K562 (cell line): ENCODE measurements around the gene SLAIN2. TPM values are rescaled to one million over a fixed set of nuclear protein-coding genes. Genes with fewer than 3 reads are reported as not detected.

Experiments used
- BDP1 ChIP-seq: IDR thresholded peaks from 3 replicates; pipeline ENCODE4 v1.6.1; 2011; ENCODE audit not compliant: insufficient read length, insufficient read depth
- CHD1 ChIP-seq: fragments of 200-600 bp; sonication (generic); IDR thresholded peaks from one replicate; pipeline ENCODE4 v1.6.1; 2012; ENCODE audit warnings: mild to moderate bottlenecking, moderate library complexity, low read length, inconsistent platforms
- CXXC5 ChIP-seq: fragments of 250-450 bp; sonication (Bioruptor Pico); IDR thresholded peaks from 2 replicates; pipeline ENCODE4 v1.8.0; 2022; ENCODE audit warnings: inconsistent platforms, mild to moderate bottlenecking, moderate library complexity
- DNMT1 ChIP-seq: fragments of 450-650 bp; IDR thresholded peaks from 2 replicates; pipeline ENCODE4 v1.6.1; 2016; ENCODE audit warnings: antibody characterized with exemption, mild to moderate bottlenecking
- HDAC1 ChIP-seq, 2 experiments: fragments of 450-650 bp; IDR thresholded peaks; 2 replicates each; pipeline ENCODE4 v1.6.1; 2016 to 2017; ENCODE audit warnings: inconsistent platforms in 1 of 2, mild to moderate bottlenecking in 1 of 2, moderate library complexity in 1 of 2
- SAP30 ChIP-seq: fragments of 200-600 bp; sonication (generic); IDR thresholded peaks from 2 replicates; pipeline ENCODE4 v1.6.1; 2012; ENCODE audit warnings: borderline replicate concordance, low read depth, mild to moderate bottlenecking, moderate library complexity, low read length, control low read depth, inconsistent platforms; ENCODE audit not compliant: insufficient read depth, poor library complexity, severe bottlenecking
- TCF7L2 ChIP-seq: fragments of 150-350 bp; IDR thresholded peaks from 2 replicates; pipeline ENCODE4 v1.6.1; 2016; ENCODE audit warnings: low read depth, mild to moderate bottlenecking, low read length, moderate library complexity
- ZC3H8 ChIP-seq: fragments of 450-650 bp; IDR thresholded peaks from 2 replicates; pipeline ENCODE4 v1.6.1; 2017
- ZFPM2 ChIP-seq: fragments of 250-450 bp; sonication (Bioruptor Pico); IDR thresholded peaks from 2 replicates; pipeline ENCODE4 v1.5.1; 2022; ENCODE audit warnings: mild to moderate bottlenecking
- ZFX ChIP-seq: sonication (generic); formaldehyde crosslinking; IDR thresholded peaks from 2 replicates; pipeline ENCODE4 v1.8.0; 2022; ENCODE audit warnings: mild to moderate bottlenecking, missing genetic modification reagents, moderate library complexity
- ZNF347 ChIP-seq: fragments of 450-650 bp; formaldehyde crosslinking; IDR thresholded peaks from 2 replicates; pipeline ENCODE4 v1.4.0; 2020; ENCODE audit warnings: low read depth, mild to moderate bottlenecking, moderate library complexity
- ZNF445 ChIP-seq: fragments of 250-450 bp; sonication (Bioruptor Pico); IDR thresholded peaks from 2 replicates; pipeline ENCODE4 v1.4.0; 2020; ENCODE audit warnings: low read depth, mild to moderate bottlenecking, moderate library complexity
- ZNF551 ChIP-seq: fragments of 250-450 bp; sonication (Bioruptor Pico); IDR thresholded peaks from 2 replicates; pipeline ENCODE4 v1.5.0; 2021; ENCODE audit warnings: mild to moderate bottlenecking, moderate library complexity
- ZNF561 ChIP-seq: fragments of 450-650 bp; formaldehyde crosslinking; conservative IDR thresholded peaks from 2 replicates; pipeline ENCODE4 v1.4.0; 2020; ENCODE audit warnings: mild to moderate bottlenecking, moderate library complexity
- ZNF707 ChIP-seq: fragments of 250-450 bp; sonication (Bioruptor Pico); conservative IDR thresholded peaks from 2 replicates; pipeline ENCODE4 v1.8.0; 2022; ENCODE audit warnings: inconsistent platforms, mild to moderate bottlenecking, moderate library complexity
- ZSCAN32 ChIP-seq: fragments of 450-650 bp; formaldehyde crosslinking; IDR thresholded peaks from 2 replicates; pipeline ENCODE4 v1.4.0; 2020; ENCODE audit warnings: mild to moderate bottlenecking, moderate library complexity
- polyA plus RNA-seq, 8 experiments: library from polyadenylated mRNA; depleted of rRNA in 4 of 8; stranded (reverse) in 5 of 8; unstranded in 3 of 8; fragments of >200 nt; fragmentation: Nextera tagmentation in 2 of 8; fragmentation: Illumina TruSeq in 1 of 8; extraction: Ambion mirVana in 2 of 8; extraction: Trizol in 1 of 8; gene quantifications; 2 replicates each; pipeline versions ENCODE4 v1.2.1 to v1.2.3, GENCODE V29; 2011 to 2014; ENCODE audit warnings: inconsistent platforms in 1 of 8, missing spikeins in 1 of 8
- total RNA-seq, 7 experiments: library from RNA; depleted of rRNA in 6 of 7; stranded (reverse); fragments of >200 nt in 6 of 7; fragmentation: Illumina TruSeq in 2 of 7; extraction: Trizol in 2 of 7; gene quantifications; 2 replicates each; pipeline versions ENCODE4 v1.2.1 to v1.2.3, GENCODE V29; 2011 to 2021; ENCODE audit warnings: low replicate concordance in 1 of 7
- TF ChIP-seq, protein P1 (sequence below): sonication (generic); formaldehyde crosslinking; IDR thresholded peaks from 2 replicates; pipeline ENCODE4 v1.8.0; 2022; ENCODE audit warnings: mild to moderate bottlenecking, low read depth, missing genetic modification reagents
- TF ChIP-seq, protein P2 (sequence below), 2 experiments: fragments of 450-650 bp in 1 of 2; sonication (generic) in 1 of 2; formaldehyde crosslinking in 1 of 2; IDR thresholded peaks; 2 replicates each; pipeline versions ENCODE4 v1.7.1 to v1.9.0; 2016 to 2022; ENCODE audit warnings: inconsistent platforms in 1 of 2, mild to moderate bottlenecking in 1 of 2, missing genetic modification reagents in 1 of 2

The SLAIN2 gene
- total and polyA plus RNA-seq, 9 of the 15 experiments (the other 6 are each of a cell fraction or from before 2014, with no cell fraction given) = 3.5 to 116 (median 35.0) TPM

DNA sequence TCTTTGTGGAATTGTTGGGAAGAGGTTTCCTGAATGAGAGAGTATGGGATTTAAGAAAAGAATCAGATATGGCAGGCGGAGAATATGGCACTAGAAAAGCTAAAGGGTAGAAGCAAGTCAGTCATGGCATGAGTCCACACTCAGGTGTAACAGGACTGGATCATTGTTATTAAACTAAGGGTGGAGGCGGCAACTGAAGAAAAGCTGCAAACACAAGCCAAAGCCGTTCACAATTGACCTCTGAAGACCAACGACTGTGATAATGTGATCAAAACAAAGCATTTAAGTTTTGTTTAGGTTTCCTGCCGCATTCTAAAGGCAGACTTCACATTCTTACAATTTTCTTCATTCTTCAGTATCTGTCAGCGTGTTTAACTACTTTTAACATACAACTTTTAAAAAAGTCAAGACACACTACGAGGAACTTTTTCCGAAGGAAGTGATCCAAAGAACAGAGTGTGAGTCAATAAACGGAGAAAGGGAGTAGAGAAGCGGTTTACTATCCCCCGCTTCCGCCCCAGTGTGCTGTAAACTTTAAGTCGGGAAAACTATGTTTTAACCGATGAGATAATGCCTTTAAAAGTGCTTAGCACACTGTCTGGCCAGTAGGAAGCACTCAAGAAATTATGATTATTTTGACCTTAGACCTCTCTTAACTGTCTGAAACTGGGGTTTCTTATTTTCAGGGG, 909 bp upstream of the SLAIN2 start (continued):
- TF ChIP-seq CHD1 (peak; percentile 48), HDAC1 (IDR thresholded peaks at IDR 0.05) (no peak), SAP30 (no peak), CXXC5 (no peak), ZNF445 (CRISPR knock-in tag) (no peak), ZNF347 (CRISPR knock-in tag) (no peak), ZNF551 (CRISPR knock-in tag) (no peak), ZNF707 (CRISPR knock-in tag) (no peak), BDP1 (no peak), ZSCAN32 (CRISPR knock-in tag) (no peak), ZNF561 (CRISPR knock-in tag) (no peak), TCF7L2 (no peak), DNMT1 (no peak), ZC3H8 (no peak), ZFX (CRISPR knock-in tag) (no peak), ZFPM2 (CRISPR knock-in tag) (no peak)
- TF ChIP-seq, protein P1, sequence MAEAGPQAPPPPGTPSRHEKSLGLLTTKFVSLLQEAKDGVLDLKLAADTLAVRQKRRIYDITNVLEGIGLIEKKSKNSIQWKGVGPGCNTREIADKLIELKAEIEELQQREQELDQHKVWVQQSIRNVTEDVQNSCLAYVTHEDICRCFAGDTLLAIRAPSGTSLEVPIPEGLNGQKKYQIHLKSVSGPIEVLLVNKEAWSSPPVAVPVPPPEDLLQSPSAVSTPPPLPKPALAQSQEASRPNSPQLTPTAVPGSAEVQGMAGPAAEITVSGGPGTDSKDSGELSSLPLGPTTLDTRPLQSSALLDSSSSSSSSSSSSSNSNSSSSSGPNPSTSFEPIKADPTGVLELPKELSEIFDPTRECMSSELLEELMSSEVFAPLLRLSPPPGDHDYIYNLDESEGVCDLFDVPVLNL (CRISPR knock-in tag) = no peak
- TF ChIP-seq, protein P2, sequence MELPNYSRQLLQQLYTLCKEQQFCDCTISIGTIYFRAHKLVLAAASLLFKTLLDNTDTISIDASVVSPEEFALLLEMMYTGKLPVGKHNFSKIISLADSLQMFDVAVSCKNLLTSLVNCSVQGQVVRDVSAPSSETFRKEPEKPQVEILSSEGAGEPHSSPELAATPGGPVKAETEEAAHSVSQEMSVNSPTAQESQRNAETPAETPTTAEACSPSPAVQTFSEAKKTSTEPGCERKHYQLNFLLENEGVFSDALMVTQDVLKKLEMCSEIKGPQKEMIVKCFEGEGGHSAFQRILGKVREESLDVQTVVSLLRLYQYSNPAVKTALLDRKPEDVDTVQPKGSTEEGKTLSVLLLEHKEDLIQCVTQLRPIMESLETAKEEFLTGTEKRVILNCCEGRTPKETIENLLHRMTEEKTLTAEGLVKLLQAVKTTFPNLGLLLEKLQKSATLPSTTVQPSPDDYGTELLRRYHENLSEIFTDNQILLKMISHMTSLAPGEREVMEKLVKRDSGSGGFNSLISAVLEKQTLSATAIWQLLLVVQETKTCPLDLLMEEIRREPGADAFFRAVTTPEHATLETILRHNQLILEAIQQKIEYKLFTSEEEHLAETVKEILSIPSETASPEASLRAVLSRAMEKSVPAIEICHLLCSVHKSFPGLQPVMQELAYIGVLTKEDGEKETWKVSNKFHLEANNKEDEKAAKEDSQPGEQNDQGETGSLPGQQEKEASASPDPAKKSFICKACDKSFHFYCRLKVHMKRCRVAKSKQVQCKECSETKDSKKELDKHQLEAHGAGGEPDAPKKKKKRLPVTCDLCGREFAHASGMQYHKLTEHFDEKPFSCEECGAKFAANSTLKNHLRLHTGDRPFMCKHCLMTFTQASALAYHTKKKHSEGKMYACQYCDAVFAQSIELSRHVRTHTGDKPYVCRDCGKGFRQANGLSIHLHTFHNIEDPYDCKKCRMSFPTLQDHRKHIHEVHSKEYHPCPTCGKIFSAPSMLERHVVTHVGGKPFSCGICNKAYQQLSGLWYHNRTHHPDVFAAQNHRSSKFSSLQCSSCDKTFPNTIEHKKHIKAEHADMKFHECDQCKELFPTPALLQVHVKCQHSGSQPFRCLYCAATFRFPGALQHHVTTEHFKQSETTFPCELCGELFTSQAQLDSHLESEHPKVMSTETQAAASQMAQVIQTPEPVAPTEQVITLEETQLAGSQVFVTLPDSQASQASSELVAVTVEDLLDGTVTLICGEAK (IDR thresholded peaks at IDR 0.05) = no peak
- TF ChIP-seq, protein P2 (CRISPR knock-in tag; IDR thresholded peaks at IDR 0.05) = no peak
